ENCODE data around the gene FAM20A. TPM values are rescaled to one million over a fixed set of nuclear protein-coding genes. Genes with fewer than 3 reads are reported as not detected.
A peak's percentile ranks its signal among the peaks of the same experiment; 100 is the strongest.

FAM20A gene
- total and polyA plus RNA-seq, 4 donors, result 69.7 to 101 (median 79.0) TPM

- DNase-seq (no peak), ATAC-seq (ENCODE audit: insufficient read depth, low FRiP score) (no peak)
- no peak overlapping the region for H3K4me3 ChIP-seq
- WGBS, 2 donors, result 74 to 83% methylated on average over 3 of the region's 3 CpGs
- TF ChIP-seq CTCF (IDR thresholded peaks at IDR 0.05; ENCODE audit: control extremely low read depth, extremely low read depth), result no peak
- H3K4me1 ChIP-seq (ENCODE audit: control insufficient read depth in 5 of 5, insufficient read depth in 5 of 5, low read length in 5 of 5), result peaks cover 0 to 13% (median 4%) of the 10 kb centered on the region in 5 donors
- H3K9ac ChIP-seq (ENCODE audit: insufficient read depth in 1 of 2, low read length in 2 of 2), result no peak overlapping the region
- H3K27me3 ChIP-seq (ENCODE audit: control insufficient read depth in 3 of 3, insufficient read depth in 3 of 3, low read length in 2 of 3), result peaks cover 0 to 33% (median 3%) of the 10 kb centered on the region in 3 donors
- peaks cover 0 to 7% (median 0%) of the 10 kb centered on the region in 4 donors for H3K9me3 ChIP-seq (ENCODE audit: control insufficient read depth in 4 of 4, insufficient read depth in 3 of 4, low read length in 3 of 4)
- no peaks in the 10 kb centered on the region for H3K36me3 ChIP-seq (ENCODE audit: control insufficient read depth in 4 of 4, insufficient read depth in 4 of 4, low read length in 4 of 4)
- H3K27ac ChIP-seq (ENCODE audit: low read depth in 1 of 2, low read length in 1 of 2), result peak overlapping the region in 1 of 2 donors; percentile 15
Measured at GRCh38 chr17:68603656-68604055, 2.5 kb upstream of the FAM20A start.

- H3K4me1 ChIP-seq (ENCODE audit: control insufficient read depth in 5 of 5, insufficient read depth in 5 of 5, low read length in 5 of 5), result peaks cover 0 to 13% (median 4%) of the 10 kb centered on the region in 5 donors
- ATAC-seq (ENCODE audit: insufficient read depth, low FRiP score), result no peak
- H3K4me3 ChIP-seq, result no peak overlapping the region
- peaks cover 0 to 39% (median 3%) of the 10 kb centered on the region in 3 donors for H3K27me3 ChIP-seq (ENCODE audit: control insufficient read depth in 3 of 3, insufficient read depth in 3 of 3, low read length in 2 of 3)
- no peak for TF ChIP-seq CTCF (IDR thresholded peaks at IDR 0.05; ENCODE audit: control extremely low read depth, extremely low read depth)
- 31 to 57% methylated on average over 6 of the region's 6 CpGs for WGBS, 2 donors
- no peak overlapping the region for H3K9ac ChIP-seq (ENCODE audit: insufficient read depth in 1 of 2, low read length in 2 of 2)
- H3K36me3 ChIP-seq (ENCODE audit: control insufficient read depth in 4 of 4, insufficient read depth in 4 of 4, low read length in 4 of 4), result no peaks in the 10 kb centered on the region
- H3K9me3 ChIP-seq (ENCODE audit: control insufficient read depth in 4 of 4, insufficient read depth in 3 of 4, low read length in 3 of 4), result peaks cover 0 to 6% (median 0%) of the 10 kb centered on the region in 4 donors
- DNase-seq, result no peak
- no peak overlapping the region for H3K27ac ChIP-seq (ENCODE audit: low read depth in 1 of 2, low read length in 1 of 2)
Measured at GRCh38 chr17:68603027-68603426, 1.9 kb upstream of the FAM20A start.

- peaks cover 0 to 13% (median 4%) of the 10 kb centered on the region in 5 donors for H3K4me1 ChIP-seq (ENCODE audit: control insufficient read depth in 5 of 5, insufficient read depth in 5 of 5, low read length in 5 of 5)
- TF ChIP-seq CTCF (IDR thresholded peaks at IDR 0.05; ENCODE audit: control extremely low read depth, extremely low read depth), result no peak
- H3K4me3 ChIP-seq, result no peak overlapping the region
- ATAC-seq (ENCODE audit: insufficient read depth, low FRiP score) (no peak), DNase-seq (no peak)
- no peaks in the 10 kb centered on the region for H3K9me3 ChIP-seq (ENCODE audit: control insufficient read depth in 4 of 4, insufficient read depth in 3 of 4, low read length in 3 of 4)
- peak overlapping the region in 1 of 2 donors; percentile 58 for H3K27ac ChIP-seq (ENCODE audit: low read depth in 1 of 2, low read length in 1 of 2)
- WGBS, 2 donors, result 57% methylated on average over 5 of the region's 5 CpGs
- no peaks in the 10 kb centered on the region for H3K36me3 ChIP-seq (ENCODE audit: control insufficient read depth in 4 of 4, insufficient read depth in 4 of 4, low read length in 4 of 4)
- H3K9ac ChIP-seq (ENCODE audit: insufficient read depth in 1 of 2, low read length in 2 of 2), result no peak overlapping the region
- peaks cover 0 to 39% (median 3%) of the 10 kb centered on the region in 3 donors for H3K27me3 ChIP-seq (ENCODE audit: control insufficient read depth in 3 of 3, insufficient read depth in 3 of 3, low read length in 2 of 3)
Measured at GRCh38 chr17:68602289-68602688, 1.1 kb upstream of the FAM20A start.
